IPS-11a (cell line): Measurements from ENCODE around the gene LRP1.

Source experiments
- H3K4me3 ChIP-seq: one replicate; pipeline ENCODE4 v1.5.1; 2013; ENCODE audit warnings: low read depth, low read length, control low read depth

LRP1 gene

DNA sequence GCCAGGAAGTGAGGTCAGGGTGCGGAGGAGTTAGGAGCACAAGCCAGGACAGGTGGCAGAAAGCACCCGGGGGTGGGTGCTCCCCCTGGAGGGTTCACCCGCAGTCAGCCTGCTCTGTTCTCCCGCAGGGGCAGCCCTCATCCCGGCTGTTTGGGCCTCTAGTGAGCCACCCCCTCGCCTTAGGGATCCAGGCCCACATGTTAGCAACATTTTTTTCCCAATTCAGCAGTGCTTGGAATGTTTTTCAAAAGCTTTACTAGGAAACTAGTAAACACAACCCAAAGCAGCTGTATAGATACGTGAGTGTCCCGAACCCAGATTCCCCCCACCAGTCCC, 59.8 kb downstream of the LRP1 start:
- no peak overlapping the region for H3K4me3 ChIP-seq

DNA sequence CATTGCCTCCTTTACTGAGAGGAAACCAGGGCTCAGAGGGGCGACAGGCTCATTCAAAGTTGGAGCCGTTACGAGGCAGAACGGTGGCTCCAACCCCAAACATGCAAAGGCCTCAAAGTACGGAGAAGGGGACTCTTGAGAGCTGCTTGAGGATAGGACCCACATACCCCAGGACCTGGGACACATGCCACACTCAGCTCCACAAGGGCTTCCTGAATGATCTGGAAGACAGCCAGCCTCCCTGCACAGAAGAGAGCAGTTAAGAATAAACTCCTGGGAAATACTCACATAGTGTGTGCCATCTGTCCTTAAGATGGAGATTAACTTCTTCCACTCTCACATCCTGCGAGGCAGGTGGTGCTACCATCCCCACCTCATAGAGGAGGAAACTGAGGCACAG, 61.8 kb downstream of the LRP1 start:
- H3K4me3 ChIP-seq: no peak overlapping the region

DNA sequence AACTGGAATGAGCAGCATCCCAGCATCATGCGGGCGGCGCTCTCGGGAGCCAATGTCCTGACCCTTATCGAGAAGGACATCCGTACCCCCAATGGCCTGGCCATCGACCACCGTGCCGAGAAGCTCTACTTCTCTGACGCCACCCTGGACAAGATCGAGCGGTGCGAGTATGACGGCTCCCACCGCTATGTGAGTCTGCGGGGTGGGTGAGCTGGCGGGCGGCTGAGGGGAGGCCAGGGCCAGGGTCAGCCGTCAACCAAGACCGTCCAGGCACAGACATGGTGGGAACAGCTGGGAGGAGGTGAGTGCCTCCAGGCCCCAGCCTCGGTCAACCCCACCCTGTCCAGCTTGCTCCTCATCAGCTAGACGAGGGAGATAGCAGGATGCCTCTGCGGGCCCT, 62.5 kb downstream of the LRP1 start:
- no peak overlapping the region for H3K4me3 ChIP-seq

DNA sequence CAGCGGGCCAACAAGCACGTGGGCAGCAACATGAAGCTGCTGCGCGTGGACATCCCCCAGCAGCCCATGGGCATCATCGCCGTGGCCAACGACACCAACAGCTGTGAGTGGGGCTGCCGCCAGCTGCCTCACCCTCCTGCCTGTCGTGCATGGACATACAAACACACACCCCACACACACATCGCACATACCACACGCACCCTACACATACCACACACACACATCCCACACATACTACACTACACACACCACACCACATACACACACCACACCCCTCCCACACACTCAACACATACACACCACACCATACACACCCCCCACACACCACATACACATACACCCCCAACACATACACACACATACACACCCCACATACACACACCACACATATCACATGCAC, 63.1 kb downstream of the LRP1 start:
- H3K4me3 ChIP-seq: no peak overlapping the region

DNA sequence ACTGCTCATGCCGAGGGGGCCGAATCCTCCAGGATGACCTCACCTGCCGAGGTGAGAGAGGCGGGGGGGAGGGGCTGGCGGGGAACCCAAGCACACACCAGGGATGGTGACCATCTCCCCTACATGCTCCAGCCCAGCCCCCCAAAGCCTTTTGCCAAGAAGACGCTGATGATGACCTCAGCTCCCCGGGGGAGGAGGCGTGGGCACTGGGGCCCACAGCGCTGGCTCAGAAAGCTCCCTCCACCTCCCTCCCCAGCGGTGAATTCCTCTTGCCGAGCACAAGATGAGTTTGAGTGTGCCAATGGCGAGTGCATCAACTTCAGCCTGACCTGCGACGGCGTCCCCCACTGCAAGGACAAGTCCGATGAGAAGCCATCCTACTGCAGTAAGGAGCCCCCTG, 64.6 kb downstream of the LRP1 start:
- no peak overlapping the region for H3K4me3 ChIP-seq

DNA sequence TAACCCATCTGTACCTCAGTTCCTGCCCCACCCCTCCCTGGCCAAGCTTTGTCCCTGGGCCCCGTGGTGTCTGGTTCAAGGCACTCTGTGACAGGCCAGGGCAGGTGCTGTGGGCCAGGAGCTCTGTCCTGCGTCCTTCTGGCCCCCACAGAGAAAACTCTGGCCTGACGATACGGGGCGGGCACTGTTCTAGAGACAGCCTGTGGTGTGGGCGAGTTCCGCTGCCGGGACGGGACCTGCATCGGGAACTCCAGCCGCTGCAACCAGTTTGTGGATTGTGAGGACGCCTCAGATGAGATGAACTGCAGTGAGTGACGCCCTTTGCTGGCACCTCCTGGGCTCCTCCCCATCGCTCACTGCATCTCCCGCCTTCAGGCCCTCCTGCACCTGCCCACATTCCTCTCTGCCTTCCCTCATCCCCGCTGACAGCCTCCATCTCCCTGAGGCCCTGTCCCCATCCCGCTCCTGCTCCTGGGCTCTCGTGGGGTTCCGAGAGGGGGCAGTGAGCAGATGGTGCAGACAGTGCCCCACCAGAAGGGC, 65.5 kb downstream of the LRP1 start:
- no peak overlapping the region for H3K4me3 ChIP-seq

DNA sequence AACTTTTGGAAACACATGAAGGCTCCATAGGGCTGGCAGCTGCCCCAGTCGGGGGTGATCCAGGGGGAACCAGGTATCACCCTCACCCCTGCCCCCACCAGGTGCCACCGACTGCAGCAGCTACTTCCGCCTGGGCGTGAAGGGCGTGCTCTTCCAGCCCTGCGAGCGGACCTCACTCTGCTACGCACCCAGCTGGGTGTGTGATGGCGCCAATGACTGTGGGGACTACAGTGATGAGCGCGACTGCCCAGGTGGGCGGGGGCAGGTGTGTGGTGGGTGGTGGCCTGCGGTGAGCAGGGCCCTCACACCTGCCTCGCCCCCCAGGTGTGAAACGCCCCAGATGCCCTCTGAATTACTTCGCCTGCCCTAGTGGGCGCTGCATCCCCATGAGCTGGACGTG, 66.0 kb downstream of the LRP1 start:
- H3K4me3 ChIP-seq: no peak overlapping the region

DNA sequence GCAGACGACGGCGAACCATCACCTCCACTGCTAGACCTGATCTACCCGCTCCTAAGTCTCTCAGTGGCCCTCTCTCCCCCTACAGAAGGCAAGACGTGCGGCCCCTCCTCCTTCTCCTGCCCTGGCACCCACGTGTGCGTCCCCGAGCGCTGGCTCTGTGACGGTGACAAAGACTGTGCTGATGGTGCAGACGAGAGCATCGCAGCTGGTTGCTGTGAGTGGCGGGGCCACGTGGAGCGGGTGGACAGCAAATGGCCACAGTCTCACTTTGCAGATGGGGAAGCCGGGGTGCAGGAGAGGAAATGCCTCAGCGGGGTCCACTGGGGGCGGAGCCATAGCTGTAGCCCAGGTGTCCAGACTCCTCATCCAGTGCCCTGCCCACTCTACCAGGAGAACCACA, 66.9 kb downstream of the LRP1 start:
- H3K4me3 ChIP-seq: no peak overlapping the region

DNA sequence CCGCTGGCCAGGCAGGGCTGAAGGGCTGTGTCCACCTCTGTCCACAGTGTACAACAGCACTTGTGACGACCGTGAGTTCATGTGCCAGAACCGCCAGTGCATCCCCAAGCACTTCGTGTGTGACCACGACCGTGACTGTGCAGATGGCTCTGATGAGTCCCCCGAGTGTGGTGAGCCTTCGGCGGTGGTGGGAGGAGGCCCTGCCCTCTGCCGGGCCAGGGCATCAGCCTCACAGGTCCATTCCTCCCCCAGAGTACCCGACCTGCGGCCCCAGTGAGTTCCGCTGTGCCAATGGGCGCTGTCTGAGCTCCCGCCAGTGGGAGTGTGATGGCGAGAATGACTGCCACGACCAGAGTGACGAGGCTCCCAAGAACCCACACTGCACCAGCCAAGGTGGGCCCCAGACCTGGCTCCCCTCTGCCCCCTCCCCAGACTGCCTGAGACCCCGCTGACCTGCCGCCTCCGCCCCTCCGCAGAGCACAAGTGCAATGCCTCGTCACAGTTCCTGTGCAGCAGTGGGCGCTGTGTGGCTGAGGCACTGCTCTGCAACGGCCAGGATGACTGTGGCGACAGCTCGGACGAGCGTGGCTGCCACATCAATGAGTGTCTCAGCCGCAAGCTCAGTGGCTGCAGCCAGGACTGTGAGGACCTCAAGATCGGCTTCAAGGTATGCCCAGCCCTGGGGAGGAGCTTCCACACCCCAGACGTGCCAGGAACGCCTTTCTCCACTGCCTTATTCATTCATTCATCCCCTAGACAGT, 67.5 kb downstream of the LRP1 start:
- no peak overlapping the region for H3K4me3 ChIP-seq

DNA sequence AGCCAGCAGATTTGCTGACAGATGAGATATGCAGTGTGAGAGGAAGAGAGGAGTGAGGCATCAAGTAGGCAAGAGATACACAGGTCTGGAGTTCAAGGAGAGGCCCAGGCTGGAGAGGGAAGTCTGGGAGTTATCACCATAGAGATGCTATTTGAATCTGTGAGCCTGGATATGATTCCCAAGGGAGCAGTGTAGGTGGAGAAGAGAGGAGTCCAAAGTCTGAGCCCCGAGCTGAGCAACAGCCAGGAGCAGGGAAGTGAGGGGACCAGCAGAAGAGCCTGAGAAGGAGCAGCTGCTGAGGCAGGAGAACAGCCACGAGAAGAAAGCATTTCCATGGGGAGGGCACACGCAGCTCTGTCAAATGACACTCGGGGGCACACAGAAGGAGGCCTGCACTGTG, 68.2 kb downstream of the LRP1 start:
- no peak overlapping the region for H3K4me3 ChIP-seq

DNA sequence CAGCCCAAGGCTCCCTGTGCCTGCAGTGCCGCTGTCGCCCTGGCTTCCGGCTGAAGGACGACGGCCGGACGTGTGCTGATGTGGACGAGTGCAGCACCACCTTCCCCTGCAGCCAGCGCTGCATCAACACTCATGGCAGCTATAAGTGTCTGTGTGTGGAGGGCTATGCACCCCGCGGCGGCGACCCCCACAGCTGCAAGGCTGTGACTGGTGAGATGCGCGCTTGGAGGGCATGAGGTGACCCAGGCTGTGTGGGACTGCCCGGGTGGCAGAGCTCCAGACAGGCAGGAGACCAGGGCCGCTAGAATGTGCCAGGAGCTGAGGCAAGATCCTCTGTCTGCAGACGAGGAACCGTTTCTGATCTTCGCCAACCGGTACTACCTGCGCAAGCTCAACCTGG, 68.7 kb downstream of the LRP1 start:
- no peak overlapping the region for H3K4me3 ChIP-seq

DNA sequence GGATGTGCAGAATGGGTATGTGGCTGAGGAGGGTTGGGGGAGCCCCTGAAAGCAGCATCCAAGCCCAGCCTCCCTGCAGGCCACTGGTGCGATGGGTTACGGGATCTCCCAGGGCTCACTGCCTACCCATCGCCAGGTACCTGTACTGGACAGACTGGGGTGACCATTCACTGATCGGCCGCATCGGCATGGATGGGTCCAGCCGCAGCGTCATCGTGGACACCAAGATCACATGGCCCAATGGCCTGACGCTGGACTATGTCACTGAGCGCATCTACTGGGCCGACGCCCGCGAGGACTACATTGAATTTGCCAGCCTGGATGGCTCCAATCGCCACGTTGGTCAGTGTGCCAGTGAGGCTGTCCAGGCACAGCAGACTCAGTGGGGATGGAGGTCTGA, 70.0 kb downstream of the LRP1 start:
- H3K4me3 ChIP-seq: no peak overlapping the region

DNA sequence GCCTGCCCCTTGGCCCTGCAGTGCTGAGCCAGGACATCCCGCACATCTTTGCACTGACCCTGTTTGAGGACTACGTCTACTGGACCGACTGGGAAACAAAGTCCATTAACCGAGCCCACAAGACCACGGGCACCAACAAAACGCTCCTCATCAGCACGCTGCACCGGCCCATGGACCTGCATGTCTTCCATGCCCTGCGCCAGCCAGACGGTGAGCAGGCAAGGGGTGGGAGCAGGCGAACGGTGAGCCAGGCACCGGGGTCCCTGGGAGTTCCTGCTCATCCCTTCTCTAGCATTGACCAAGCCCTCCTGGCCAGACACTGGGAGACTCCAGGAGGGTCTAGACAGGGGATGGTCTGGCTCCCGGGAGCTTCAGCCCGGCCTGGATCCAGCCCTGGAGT, 70.9 kb downstream of the LRP1 start:
- no peak overlapping the region for H3K4me3 ChIP-seq

DNA sequence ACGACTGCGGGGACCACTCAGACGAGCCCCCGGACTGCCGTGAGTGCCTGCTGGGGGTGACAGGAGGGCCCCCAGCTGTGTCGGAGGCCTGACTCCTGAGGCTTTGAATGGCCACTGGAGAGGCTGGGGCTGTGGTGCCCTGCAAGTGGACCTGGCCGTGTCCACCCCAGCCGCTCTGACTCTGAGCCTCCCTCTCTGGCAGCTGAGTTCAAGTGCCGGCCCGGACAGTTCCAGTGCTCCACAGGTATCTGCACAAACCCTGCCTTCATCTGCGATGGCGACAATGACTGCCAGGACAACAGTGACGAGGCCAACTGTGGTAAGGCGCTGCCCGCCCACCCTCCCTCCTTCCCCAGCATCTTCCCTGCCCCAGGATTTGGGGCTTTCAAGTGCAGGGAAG, 72.2 kb downstream of the LRP1 start:
- H3K4me3 ChIP-seq: no peak overlapping the region

DNA sequence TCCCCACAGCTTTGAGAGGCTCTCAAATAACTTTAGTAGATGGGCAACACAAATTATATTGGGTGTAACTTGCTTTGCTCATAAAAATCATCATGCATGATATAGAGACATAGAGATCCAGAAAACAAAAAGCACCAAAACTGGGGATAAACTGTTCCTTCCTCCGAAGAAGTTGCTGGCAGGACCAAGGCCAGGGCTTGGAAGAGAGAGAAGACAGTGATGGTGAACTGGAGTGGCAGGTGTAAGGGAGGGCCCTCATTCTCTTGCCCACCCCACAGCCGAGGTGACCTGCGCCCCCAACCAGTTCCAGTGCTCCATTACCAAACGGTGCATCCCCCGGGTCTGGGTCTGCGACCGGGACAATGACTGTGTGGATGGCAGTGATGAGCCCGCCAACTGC, 72.9 kb downstream of the LRP1 start:
- no peak overlapping the region for H3K4me3 ChIP-seq

DNA sequence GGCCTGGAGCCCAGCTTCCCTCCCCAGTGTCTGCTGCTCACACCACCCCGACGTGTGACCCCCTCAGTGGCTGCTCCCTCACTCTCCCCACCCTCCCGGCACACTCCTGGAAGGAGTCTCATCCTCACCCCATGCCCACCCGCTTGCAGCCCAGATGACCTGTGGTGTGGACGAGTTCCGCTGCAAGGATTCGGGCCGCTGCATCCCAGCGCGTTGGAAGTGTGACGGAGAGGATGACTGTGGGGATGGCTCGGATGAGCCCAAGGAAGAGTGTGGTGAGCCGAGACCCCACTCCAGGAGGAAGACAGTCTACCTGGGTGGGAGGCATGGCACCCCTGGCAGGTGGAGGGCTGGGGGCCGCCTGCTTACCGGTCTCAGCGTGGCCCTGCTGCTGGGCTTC, 73.3 kb downstream of the LRP1 start:
- H3K4me3 ChIP-seq: no peak overlapping the region

DNA sequence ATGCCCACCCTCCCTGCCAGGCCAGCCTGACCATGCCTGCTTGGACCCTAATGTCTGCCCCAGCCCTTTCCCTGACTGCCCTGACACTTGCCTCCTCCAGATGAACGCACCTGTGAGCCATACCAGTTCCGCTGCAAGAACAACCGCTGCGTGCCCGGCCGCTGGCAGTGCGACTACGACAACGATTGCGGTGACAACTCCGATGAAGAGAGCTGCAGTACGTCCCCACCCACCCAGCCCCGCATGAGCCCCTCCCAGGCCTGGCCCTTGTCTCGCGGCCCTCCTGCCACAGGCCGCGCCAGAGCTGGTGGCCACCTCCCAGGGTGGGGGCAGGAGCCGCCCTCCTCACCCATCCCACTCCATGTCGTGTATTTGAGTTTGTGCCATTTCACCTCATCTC, 74.0 kb downstream of the LRP1 start:
- no peak overlapping the region for H3K4me3 ChIP-seq

DNA sequence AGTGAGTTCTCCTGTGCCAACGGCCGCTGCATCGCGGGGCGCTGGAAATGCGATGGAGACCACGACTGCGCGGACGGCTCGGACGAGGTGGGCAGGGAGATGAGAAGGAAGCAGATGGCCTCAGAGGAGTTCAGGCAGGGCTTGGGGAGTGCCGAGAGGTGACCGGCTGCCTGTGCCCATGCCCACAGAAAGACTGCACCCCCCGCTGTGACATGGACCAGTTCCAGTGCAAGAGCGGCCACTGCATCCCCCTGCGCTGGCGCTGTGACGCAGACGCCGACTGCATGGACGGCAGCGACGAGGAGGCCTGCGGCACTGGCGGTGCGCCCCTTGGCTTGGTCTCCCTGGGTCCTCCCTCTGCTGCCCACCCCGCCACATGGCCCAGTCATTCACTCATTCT, 74.9 kb downstream of the LRP1 start:
- no peak overlapping the region for H3K4me3 ChIP-seq

DNA sequence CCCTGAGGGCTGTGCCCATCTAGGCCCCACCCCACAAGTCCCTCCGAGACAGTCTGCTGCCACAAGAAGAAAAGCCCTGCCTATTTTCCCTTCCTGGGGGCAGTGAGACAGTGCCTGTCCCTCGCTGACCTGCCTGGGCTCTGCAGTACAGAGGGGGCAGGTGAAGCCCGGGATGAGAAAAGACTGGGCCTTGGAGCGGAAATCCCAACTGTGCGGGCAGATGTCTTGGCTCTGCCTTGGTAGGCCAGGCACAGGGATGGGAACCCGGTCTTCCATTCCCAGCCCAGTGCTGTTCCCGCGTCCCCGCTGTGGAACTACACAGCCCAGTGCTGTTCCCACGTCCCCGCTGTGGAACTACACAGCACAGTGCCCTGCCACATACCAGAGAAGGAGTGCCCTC, 75.5 kb downstream of the LRP1 start:
- H3K4me3 ChIP-seq: no peak overlapping the region

DNA sequence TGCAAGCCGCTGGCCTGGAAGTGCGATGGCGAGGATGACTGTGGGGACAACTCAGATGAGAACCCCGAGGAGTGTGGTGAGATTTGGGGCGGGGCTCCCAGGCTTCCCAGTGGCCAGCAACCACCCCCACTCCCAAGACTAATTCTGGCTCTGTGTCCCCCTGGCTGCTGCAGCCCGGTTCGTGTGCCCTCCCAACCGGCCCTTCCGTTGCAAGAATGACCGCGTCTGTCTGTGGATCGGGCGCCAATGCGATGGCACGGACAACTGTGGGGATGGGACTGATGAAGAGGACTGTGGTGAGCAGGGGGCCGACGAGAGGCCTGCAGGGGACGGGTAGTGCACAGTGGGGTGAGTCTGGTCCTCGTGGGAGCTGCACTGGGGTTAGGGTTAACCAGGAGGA, 76.2 kb downstream of the LRP1 start:
- H3K4me3 ChIP-seq: no peak overlapping the region

DNA sequence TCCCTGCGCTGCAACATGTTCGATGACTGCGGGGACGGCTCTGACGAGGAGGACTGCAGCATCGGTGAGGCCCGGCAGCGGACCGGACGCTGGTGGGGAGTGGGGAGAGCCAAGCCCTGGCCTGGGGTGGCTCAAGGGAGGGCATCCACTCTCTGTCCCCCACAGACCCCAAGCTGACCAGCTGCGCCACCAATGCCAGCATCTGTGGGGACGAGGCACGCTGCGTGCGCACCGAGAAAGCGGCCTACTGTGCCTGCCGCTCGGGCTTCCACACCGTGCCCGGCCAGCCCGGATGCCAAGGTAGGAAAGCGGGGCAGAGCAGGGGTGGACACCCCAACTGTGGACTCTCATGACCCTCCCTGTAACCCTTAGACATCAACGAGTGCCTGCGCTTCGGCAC, 76.9 kb downstream of the LRP1 start:
- H3K4me3 ChIP-seq: no peak overlapping the region

DNA sequence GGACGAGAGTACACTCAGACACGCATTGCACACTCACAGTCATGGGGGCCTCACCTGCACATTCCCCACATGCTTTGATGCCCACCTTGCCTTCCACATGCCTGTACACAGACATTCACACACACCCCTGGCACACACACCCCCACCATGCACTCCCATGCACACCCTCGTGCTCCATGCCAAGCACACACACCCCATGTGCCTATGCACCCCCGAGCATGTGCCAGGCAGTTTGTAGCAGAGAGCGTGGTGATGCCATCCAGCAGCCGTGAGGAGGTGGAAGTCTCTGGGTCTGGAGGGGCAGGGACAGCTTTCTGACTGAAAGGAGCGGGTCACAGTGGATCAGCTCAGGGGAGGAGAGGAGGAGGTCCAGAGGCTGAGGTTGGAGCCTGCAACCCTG, 77.6 kb downstream of the LRP1 start:
- H3K4me3 ChIP-seq: no peak overlapping the region
